ENCODE data around the gene CFL2.

DNA sequence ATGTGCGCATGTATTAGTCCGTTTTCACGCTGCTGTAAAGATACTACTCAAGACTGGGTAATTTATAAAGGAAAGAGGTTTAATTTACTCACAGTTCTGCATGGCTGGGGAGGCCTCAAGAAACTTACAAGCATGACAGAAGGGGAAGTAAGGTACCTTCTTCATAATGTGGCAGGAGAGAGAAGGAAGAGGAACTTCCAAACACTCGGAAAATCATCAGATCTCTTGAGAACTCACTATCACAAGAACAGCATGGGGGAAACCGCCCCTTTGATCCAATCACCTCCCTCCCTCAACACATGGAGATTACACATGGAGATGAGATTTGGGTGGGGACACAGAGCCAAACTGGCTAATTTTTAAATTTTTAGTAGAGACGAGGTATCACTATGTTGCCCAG, 42.7 kb downstream of the CFL2 start:
- TF ChIP-seq POLR2A (IDR thresholded peaks at IDR 0.05) = no peak
- no peak for TF ChIP-seq CTCF (IDR thresholded peaks at IDR 0.05)
